Measurements from ENCODE around the gene ZNF292. TPM values are rescaled to one million over a fixed set of nuclear protein-coding genes. Genes with fewer than 3 reads are reported as not detected.

Gene ZNF292
- total RNA-seq, 1 experiment from 2014 or later, result 44.6 TPM

DNA sequence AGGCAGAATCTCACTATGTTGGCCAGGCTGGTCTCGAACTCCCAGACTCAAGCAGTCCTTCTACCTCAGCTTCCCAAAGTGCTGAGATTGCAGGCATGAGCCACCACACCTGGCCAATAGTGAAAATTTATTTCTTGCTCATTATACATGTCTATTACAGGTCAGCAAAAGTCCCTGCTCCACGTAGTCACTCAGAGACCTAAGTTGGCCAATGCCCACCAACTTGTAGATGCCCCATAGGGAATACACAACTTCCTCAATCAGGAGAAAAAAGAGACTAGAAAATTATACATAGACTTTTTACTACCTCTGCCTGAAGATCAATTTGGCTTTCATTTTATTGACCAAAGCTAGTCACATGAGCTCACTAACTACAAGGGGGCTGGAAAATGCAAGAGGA, 38.4 kb upstream of the ZNF292 start:
- H3K9me3 Mint-ChIP-seq (ENCODE audit: low read depth, unreplicated experiment), result peaks cover 2% of the 10 kb centered on the region
- TF ChIP-seq, protein P1, sequence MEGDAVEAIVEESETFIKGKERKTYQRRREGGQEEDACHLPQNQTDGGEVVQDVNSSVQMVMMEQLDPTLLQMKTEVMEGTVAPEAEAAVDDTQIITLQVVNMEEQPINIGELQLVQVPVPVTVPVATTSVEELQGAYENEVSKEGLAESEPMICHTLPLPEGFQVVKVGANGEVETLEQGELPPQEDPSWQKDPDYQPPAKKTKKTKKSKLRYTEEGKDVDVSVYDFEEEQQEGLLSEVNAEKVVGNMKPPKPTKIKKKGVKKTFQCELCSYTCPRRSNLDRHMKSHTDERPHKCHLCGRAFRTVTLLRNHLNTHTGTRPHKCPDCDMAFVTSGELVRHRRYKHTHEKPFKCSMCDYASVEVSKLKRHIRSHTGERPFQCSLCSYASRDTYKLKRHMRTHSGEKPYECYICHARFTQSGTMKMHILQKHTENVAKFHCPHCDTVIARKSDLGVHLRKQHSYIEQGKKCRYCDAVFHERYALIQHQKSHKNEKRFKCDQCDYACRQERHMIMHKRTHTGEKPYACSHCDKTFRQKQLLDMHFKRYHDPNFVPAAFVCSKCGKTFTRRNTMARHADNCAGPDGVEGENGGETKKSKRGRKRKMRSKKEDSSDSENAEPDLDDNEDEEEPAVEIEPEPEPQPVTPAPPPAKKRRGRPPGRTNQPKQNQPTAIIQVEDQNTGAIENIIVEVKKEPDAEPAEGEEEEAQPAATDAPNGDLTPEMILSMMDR (IDR thresholded peaks at IDR 0.05; ENCODE audit: unreplicated experiment), result no peak

DNA sequence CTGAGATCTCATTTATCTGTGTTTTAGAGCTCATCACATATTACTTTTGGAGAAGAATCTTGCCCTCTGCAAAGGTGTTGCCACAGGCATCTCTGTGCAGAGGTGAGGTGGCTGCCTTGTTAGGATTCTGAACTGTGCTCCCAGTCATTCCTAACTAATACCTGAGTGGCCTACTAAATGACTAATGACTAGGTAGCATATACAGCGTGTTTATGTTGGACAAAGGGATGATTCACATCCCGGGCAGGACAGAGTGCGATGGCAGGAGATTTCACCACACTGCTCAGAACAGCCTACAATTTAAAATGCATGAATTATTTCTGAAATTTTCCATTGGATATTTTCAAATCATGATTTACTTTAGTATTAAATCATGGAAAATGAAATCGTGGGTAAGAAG, 37.3 kb upstream of the ZNF292 start:
- Mint-ChIP-seq H3K4me1 (ENCODE audit: low read depth, unreplicated experiment) (no peaks in the 10 kb centered on the region), H3K27me3 (ENCODE audit: unreplicated experiment) (no peaks in the 10 kb centered on the region), H3K36me3 (ENCODE audit: insufficient read depth, unreplicated experiment) (no peaks in the 10 kb centered on the region), H3K4me3 (ENCODE audit: low read depth, unreplicated experiment) (no peak overlapping the region), H3K27ac (ENCODE audit: unreplicated experiment) (no peak overlapping the region), H3K9me3 (ENCODE audit: low read depth, unreplicated experiment) (peaks cover 2% of the 10 kb centered on the region)
- BruUV-seq (replicated peaks), result no TSS peak
- TF ChIP-seq, protein P1 (IDR thresholded peaks at IDR 0.05; ENCODE audit: unreplicated experiment), result no peak
- CTCF ChIA-PET, result interaction anchor here (0.6 kb wide), 1 partner anchor 682 kb away, joined by 8 read pairs; no protein-coding TSS in a partner anchor
- no peak for DNase-seq
- intact Hi-C loops (cut with micrococcal nuclease; ENCODE audit: unreplicated experiment), result no loop called here

More for the DNA sequence above, 38.4 kb upstream of the ZNF292 start:
- Mint-ChIP-seq H3K27me3 (ENCODE audit: unreplicated experiment) (no peaks in the 10 kb centered on the region), H3K36me3 (ENCODE audit: insufficient read depth, unreplicated experiment) (no peaks in the 10 kb centered on the region), H3K4me3 (ENCODE audit: low read depth, unreplicated experiment) (no peak overlapping the region), H3K27ac (ENCODE audit: unreplicated experiment) (no peak overlapping the region), H3K4me1 (ENCODE audit: low read depth, unreplicated experiment) (no peaks in the 10 kb centered on the region)
- no peak for DNase-seq
- BruUV-seq (replicated peaks), result no TSS peak
- intact Hi-C loops (cut with micrococcal nuclease; ENCODE audit: unreplicated experiment), result no loop called here
- CTCF ChIA-PET, result no interaction called here

DNA sequence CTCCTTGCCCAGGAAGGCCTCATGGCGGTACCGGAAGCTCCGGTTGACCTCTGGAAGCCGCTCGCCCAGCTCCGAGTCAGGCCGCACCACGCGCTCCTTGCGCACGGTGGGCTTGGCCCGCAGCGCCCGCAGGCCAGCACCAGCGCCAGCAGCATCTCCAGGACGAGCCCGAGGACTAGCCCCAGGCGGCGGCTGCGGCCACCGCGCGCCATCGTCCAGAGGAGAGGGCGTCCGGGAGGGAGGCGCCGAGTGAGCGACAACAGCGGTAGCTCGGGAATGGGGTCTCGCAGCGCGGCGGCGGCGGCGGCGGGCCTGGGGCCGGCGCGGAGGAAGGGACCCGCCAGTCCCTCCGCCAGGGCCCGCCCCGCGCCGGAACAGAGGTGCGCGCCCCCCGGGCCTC, 32.9 kb upstream of the ZNF292 start:
- Mint-ChIP-seq H3K4me3 (ENCODE audit: low read depth, unreplicated experiment) (no peak overlapping the region), H3K27ac (ENCODE audit: unreplicated experiment) (no peak overlapping the region), H3K4me1 (ENCODE audit: low read depth, unreplicated experiment) (no peaks in the 10 kb centered on the region), H3K27me3 (ENCODE audit: unreplicated experiment) (peaks cover 7% of the 10 kb centered on the region), H3K36me3 (ENCODE audit: insufficient read depth, unreplicated experiment) (no peaks in the 10 kb centered on the region), H3K9me3 (ENCODE audit: low read depth, unreplicated experiment) (peaks cover 2% of the 10 kb centered on the region)
- CTCF ChIA-PET, result interaction anchor here (0.5 kb wide), 1 partner anchor 532 kb away, joined by 4 read pairs; no protein-coding TSS in a partner anchor
- TF ChIP-seq, protein P1 (IDR thresholded peaks at IDR 0.05; ENCODE audit: unreplicated experiment), result no peak
- no peak for DNase-seq
- intact Hi-C loops (cut with micrococcal nuclease; ENCODE audit: unreplicated experiment), result no loop called here
- no TSS peak for BruUV-seq (replicated peaks)

DNA sequence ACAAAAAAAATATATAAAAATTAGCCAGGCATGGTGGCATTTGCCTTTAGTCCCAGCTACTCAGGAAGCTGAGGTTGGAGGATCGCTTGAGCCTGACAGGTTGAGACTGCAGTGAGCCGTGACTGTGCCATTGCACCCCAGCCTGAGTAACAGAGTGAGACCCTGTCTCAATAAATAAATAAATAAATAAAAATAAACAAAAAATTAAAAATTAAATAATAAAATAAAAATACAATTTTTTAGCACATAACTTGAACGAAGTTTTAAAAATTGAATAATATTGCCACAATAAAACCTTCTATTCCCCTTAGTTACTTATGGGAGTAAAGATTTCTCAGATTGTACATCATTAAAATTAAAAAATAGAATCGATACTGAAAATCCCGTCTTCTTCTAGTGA, 31.3 kb upstream of the ZNF292 start:
- CTCF ChIA-PET, result no interaction called here

More for the DNA sequence above, 31.3 kb upstream of the ZNF292 start:
- DNase-seq, result no peak
- Mint-ChIP-seq H3K27ac (ENCODE audit: unreplicated experiment) (no peak overlapping the region), H3K9me3 (ENCODE audit: low read depth, unreplicated experiment) (peaks cover 2% of the 10 kb centered on the region), H3K27me3 (ENCODE audit: unreplicated experiment) (peaks cover 7% of the 10 kb centered on the region), H3K4me3 (ENCODE audit: low read depth, unreplicated experiment) (no peak overlapping the region), H3K36me3 (ENCODE audit: insufficient read depth, unreplicated experiment) (no peaks in the 10 kb centered on the region), H3K4me1 (ENCODE audit: low read depth, unreplicated experiment) (no peaks in the 10 kb centered on the region)
- intact Hi-C loops (cut with micrococcal nuclease; ENCODE audit: unreplicated experiment), result no loop called here
- TF ChIP-seq, protein P1 (IDR thresholded peaks at IDR 0.05; ENCODE audit: unreplicated experiment), result no peak
- no TSS peak for BruUV-seq (replicated peaks)

Data from Calu3 (cell line).